Measurements from ENCODE around the gene ABCC11.

GRCh38 chr16:48234630-48235029 is 12.7 kb downstream of the ABCC11 start:
- TF ChIP-seq CTCF (conservative IDR thresholded peaks at IDR 0.05) (no peak), EZH2 (IDR thresholded peaks at IDR 0.05; ENCODE audit: low read depth) (no peak)
